ENCODE measurements around the gene BPIFB6.

The BPIFB6 gene

DNA sequence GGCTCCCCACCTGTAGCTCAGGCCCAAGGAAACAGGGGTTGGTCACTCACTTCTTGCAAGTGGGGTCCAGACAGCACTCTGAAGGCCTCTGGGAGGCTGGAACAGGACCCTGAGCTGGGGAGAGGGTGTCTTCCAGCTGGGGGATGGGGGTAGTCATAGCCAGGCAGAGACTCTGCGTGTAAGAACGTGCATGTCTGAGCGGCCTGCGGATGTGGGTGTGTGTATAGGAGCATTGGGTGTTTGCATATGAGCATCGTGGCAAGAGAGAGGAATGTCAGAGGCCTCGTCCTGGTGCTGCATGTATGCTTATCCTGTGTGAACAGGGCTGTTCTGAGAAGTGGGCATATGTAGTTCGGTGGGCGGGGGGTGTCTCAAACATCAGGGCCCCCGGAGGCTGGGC lies 34.3 kb downstream of the BPIFB6 start:
- no peak for DNase-seq

GRCh38 chr20:33067806-33068205 lies 36.4 kb downstream of the BPIFB6 start:
- no peak for DNase-seq

DNA sequence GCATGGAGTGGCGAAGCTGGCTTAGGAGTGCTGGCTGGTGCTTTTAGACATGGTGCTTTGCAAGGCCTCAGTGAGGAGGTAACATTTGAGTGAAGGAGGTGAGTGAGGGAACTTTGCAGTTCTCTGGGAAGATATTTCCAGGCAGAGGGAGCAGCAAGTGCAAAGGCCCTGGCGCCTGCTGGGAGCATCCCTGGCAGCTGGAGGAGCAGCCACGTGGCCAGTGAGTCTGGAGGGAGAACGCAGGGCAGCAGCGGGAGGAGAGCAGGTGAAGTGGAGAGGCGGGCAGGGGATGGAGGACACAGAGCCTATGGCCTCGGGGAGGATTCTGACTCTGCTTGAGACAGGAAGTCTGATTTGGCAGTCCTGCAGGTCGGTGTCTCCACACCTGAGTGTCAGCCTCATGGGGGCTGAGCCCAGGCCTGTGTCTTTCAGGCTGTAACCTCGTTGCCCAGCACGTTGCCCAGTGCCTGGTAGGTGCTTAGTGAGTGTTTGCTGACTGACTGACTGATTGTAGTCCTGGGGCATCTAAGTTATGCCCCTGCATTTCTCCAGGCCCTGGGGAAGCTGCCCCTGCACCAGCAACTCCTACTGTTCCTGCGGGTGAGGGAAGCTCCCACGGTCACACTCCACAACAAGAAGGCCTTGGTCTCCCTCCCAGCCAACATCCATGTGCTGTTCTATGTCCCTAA lies 36.9 kb downstream of the BPIFB6 start:
- DNase-seq, result no peak

GRCh38 chr20:33069673-33070072 lies 38.2 kb downstream of the BPIFB6 start:
- DNase-seq, result no peak

DNA sequence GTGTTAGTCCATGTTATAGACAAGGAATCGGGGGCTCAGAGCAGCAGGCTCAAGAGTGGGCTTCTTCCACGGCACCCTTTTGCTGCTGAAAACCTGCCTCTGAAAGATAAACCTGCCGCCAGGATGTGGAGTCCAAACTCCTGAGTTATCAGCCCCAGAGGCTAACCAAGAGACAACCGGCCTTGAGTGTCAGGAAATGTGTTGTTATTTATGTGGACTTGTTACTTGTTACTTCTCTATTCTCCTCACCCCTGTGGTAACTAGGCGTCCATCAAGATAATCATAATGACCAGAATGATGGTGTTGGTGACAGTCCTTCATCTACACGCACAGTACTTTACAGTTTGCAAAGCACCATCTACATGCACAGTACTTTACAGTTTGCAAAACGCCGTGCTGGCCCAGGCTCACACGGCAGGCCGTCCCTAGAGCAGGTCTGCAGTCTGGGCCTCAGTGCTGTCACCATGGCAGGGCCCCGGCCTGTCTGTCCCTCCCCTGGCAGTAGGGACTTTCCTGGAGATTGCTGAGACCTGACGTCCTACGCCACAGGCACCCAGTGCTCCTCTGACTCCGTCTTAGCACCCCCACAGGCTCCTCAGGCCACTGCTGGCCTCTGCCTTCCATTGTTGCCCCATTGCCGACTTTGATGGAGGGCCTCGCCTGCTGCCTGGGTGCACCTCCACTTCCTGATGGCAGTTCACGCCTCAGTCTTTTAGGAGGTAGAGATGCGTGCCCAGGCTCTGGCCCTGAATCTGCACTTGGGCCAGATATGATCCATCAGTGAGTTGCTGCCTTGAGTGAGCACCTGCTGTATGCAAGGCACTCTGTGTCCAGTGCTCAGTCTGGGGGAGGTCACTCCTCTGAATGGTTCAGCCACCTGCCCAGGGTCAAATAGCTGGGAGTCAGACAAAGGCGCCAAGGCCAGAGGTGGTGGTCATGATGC lies 38.9 kb downstream of the BPIFB6 start:
- DNase-seq, result no peak

DNA sequence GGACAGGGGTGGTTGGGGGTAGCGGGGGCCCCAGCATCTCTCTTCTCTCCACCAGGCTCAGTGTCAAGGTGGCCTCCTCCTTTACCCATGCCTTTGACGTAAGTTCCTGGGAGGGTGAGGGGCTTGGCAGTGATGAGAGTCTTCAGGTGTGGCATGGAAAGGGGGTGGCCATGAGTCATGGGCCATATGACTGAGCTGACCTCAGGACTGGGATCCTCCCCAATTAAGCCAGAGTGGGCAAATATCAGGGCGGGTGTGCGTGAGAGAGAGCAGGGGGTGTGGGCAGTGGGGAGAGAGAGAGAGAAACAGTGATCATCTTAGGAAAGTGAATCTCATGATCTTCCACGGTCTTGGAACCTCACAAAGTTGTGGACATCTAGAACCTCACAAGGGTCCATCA lies 39.8 kb downstream of the BPIFB6 start:
- DNase-seq, result no peak

DNA sequence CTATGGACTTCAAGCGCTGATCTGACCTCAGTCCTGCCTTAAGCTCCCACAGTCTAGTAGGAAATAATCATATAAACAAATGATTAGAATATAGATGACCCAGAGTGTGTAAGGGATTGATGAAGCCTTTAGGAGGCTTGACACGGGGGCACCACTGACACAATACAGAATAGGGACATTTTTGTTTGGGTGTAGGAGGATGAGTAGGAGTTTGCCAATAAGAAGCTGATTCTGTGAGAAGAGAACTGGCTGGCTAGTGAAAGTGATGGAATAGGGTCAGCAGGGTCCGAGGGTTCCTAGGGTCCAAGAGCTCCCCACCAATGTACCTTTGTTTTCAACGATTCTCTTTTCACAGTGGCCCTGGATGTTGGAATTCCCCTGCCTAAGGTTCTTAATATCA lies 40.9 kb downstream of the BPIFB6 start:
- no peak for DNase-seq

DNA sequence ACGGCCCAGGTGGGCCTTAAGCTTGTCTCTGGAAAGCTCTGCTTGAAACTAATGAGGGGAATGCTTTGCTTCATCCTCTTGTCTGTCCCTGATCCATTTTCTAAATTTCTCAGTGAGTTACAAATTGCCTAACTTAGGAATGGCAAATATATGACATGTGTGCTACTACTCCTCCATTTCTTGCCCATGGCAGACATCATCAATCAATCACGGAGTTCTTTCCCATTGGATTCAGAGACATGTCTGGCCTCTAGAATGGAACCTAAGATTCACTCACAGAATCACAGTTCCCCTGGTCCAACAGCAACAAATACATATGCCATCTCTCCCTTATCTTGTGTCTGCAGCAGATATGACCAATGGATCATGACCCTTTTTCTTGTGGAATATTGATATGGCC lies 41.4 kb downstream of the BPIFB6 start:
- DNase-seq, result no peak

- no peak for DNase-seq
Observed at GRCh38 chr20:33074675-33075074, 43.2 kb downstream of the BPIFB6 start.

GRCh38 chr20:33075281-33075680 lies 43.8 kb downstream of the BPIFB6 start:
- DNase-seq, result no peak

DNA sequence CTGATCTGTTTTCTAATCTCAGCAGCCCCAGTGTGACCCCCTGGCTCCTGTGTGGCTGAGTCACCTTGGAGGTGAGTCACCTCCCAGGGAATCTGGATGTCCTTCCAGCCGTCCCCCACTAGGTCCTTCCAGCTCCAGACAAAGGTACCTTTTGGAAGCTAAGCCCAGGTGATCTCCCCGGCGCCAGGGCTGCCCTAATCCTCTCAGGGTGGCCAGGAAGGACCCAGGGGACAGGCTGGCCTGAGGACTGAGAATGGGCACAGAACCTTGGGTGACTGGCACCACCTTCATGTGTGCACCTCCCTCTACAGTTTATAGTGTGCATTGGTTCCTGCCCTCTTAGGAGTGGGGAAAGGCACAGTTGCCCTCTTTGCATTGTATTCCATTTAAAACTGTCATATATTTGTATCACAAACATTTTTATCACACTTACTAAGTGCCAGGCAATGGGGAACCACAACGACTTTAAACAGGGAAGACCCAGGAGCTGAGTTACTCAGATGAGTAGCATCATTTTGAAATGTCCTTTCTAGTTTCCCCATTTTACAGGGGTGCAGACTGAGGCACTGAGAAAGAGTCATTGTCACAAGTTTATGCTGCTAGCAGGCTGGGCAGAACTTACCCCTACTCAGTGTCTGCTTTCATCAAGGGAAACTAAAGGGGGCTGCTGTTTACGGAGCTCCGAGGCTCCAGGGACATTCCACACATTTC lies 45.4 kb downstream of the BPIFB6 start:
- DNase-seq, result peak; percentile 37

- DNase-seq, result no peak
Observed at GRCh38 chr20:33079259-33079658, 47.8 kb downstream of the BPIFB6 start, which contains the start of gene BPIFB4. BPIFB4 (plus strand) TSS chr20:33079643; CDS start chr20:33081527, 1,884 bp downstream.

DNA sequence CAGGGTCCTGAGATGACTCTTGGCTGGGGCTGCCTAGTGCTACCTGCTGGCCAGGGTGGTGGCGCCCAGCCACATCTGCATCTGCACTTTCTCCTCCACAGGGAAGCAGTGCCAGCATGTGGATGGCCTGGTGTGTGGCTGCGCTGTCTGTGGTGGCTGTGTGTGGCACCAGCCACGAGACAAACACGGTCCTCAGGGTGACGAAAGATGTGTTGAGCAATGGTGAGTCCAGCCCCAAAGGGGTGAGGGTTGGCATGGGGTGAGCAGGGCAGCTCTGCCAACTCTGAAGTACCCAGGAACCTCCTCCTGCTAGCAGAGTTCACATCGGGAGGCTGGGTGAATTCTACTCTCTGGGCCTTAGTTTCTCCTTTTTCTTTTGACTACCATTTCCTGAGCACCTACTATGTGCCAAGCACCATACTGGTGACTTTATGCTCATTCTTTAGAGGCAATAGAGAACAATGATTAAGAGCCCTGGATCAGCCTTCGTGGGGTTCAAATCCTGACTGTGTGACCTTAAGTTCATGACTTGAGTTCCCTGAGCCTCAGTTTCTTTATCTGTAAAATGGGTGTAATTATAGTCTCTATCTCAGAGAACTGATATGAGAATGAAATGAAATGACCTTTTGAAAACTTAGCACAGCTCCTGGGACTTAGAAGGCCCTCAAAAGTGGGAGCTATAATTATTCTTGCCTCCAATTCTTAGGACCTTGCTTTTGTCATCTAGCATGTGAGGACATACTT lies 50.1 kb downstream of the BPIFB6 start:
- no peak for DNase-seq

DNA sequence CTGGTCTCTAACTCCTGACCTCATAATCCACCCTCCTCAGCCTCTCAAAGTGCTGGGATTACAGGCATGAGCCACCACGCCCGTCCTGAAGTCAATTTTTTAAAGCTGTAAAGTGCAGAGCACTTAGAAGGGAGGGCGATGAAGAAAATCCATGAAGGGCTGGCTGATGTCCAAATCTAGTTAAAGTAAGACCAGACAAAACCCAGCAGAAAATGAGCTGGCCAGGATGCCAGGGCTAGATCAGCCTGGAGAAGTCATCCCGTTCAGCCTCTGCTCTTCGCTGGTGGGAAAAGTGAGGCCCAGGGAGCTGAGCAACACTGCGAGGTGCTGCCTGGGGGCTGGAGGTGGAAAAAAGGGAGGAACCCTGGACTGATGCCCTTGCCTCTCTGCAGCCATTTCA lies 51.1 kb downstream of the BPIFB6 start:
- no peak for DNase-seq

DNA sequence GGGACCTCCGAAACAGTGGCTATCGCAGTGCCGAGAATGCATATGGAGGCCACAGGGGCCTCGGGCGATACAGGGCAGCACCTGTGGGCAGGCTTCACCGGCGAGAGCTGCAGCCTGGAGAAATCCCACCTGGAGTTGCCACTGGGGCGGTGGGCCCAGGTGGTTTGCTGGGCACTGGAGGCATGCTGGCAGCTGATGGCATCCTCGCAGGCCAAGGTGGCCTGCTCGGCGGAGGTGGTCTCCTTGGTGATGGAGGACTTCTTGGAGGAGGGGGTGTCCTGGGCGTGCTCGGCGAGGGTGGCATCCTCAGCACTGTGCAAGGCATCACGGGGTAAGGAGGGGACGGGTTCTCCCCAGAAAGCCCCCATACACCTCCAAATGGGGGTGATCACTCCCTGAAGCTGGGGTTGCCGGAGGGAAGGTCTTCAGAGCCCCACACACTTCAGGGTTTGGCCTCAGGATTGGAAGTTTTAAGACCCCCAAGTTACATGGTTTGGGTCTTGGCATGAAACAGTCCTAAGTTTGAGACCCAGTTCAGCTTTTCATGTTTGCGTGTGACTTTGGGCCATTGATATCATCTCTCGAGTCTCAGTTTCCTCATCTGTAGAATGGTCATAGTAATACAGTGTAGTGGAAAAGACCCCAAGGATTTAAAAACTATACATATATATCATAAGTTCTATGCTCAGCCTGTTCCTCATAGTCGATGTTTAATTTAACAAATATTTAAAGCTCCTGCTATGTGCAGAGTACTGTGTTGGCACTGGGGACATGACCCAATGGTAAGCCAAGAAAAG lies 52.3 kb downstream of the BPIFB6 start:
- DNase-seq, result no peak

GRCh38 chr20:33084722-33085121 lies 53.3 kb downstream of the BPIFB6 start:
- DNase-seq, result no peak

DNA sequence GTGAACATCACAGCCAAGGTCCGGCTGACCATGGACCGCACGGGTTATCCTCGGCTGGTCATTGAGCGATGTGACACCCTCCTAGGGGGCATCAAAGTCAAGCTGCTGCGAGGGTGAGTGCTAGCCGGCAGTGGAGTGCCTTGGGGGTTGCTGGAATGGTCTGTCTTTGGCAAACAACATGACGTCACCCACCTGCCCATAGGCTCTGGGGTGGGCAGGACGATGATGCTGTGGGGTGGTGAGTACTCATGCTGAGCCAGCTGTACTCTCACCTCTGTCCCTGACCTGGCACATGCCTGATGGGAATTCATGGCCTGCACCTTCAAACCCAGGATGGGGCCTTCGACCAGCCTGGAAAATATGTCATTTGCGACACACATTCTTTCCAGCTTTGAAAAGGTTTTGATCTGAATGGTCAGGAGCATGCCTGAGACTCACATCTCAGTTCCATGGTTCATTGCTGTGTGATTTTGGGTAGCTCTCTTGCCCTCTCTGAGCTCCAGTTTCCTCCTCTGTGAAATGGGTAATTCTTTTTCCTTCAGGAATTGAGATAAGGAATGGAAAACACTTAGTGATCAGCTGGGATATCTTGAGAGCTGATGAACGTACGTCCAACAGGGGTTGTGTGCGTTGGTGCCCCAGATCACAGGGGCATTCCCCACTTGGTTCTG lies 54.7 kb downstream of the BPIFB6 start:
- DNase-seq, result no peak

DNA sequence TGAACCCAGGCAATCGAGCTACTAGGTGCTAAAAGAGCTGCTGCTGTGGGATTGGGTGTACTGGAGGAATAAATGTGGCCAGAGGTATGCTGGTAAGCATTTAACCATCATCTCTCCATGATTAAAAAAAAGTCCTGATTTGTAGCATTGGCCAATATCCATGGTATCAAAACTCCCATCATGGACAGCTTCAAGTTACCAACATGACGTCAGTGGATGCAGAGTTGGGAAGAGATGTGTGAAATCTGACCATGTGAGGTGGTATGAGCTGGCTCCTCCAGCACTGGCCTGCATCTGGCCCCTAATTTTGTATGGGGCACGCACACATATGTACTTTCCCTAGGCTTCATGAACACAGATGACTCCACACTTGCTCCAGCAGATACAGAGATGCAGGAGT lies 59.7 kb downstream of the BPIFB6 start:
- no peak for DNase-seq

DNA sequence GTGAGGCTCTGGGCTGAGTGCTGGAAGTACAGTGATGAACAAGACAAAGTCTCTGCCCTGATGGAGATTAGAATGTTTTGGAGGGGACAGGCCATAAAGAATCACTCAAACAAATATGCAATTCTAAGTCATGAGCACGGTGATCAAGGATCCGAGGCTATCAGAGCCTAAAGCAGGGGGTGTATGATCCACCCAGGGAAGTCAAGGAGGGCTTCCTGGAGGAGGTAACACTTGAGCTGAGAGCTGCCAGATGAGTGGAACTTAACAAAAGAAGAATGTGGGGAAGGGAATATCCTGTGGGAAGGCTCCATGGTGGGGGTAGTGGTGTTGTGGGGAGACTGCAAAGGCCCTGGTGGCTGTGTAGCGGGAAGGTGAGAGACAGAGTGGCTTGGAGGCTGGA lies 60.2 kb downstream of the BPIFB6 start:
- no peak for DNase-seq

GRCh38 chr20:33092361-33092760 lies 60.9 kb downstream of the BPIFB6 start:
- no peak for DNase-seq

- no peak for DNase-seq
Observed at GRCh38 chr20:33093074-33093473, 61.6 kb downstream of the BPIFB6 start.

All from CD4-positive, alpha-beta T cell treated with Interleukin-12 subunit alpha and Interleukin-12 subunit beta, for 1 hour (primary cell).